Measurements from ENCODE around the gene PIANP. TPM values are rescaled to one million over a fixed set of nuclear protein-coding genes. Genes with fewer than 3 reads are reported as not detected.

The PIANP gene
- total RNA-seq, 1 experiment from 2014 or later = 0.13 TPM

DNA sequence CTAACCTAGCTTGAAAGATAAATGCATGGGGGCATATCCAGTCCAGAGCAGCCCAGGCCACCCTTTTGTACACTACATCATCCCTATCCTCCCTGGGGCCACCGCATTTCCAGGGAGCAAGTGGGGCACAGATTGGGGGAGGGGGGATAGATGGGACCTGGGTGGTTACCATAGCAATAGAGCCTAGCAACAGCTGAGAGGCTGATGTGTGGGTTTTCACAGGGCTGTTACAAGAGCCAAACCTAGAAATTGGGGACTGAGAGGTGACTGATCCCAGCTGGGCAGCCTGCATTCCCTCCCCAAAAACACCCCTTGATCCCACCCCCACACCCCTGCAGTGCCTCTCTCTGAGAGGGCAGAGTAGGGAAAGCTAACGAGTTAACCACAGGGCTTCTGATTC is 7.7 kb downstream of the PIANP start:
- no peak for TF ChIP-seq SIN3A (IDR thresholded peaks at IDR 0.05; ENCODE audit: borderline replicate concordance, insufficient read depth, low read depth, low read length)
- TF ChIP-seq, protein P1, sequence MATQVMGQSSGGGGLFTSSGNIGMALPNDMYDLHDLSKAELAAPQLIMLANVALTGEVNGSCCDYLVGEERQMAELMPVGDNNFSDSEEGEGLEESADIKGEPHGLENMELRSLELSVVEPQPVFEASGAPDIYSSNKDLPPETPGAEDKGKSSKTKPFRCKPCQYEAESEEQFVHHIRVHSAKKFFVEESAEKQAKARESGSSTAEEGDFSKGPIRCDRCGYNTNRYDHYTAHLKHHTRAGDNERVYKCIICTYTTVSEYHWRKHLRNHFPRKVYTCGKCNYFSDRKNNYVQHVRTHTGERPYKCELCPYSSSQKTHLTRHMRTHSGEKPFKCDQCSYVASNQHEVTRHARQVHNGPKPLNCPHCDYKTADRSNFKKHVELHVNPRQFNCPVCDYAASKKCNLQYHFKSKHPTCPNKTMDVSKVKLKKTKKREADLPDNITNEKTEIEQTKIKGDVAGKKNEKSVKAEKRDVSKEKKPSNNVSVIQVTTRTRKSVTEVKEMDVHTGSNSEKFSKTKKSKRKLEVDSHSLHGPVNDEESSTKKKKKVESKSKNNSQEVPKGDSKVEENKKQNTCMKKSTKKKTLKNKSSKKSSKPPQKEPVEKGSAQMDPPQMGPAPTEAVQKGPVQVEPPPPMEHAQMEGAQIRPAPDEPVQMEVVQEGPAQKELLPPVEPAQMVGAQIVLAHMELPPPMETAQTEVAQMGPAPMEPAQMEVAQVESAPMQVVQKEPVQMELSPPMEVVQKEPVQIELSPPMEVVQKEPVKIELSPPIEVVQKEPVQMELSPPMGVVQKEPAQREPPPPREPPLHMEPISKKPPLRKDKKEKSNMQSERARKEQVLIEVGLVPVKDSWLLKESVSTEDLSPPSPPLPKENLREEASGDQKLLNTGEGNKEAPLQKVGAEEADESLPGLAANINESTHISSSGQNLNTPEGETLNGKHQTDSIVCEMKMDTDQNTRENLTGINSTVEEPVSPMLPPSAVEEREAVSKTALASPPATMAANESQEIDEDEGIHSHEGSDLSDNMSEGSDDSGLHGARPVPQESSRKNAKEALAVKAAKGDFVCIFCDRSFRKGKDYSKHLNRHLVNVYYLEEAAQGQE (IDR thresholded peaks at IDR 0.05; ENCODE audit: insufficient read depth in 1 of 2, low read depth in 2 of 2, low read length in 1 of 2) = no peak
- intact Hi-C loops (cut with micrococcal nuclease; ENCODE audit: unreplicated experiment) (no loop called here), in situ Hi-C loops (cut with HindIII; ENCODE audit: low pct_unique_long_range_greater_than_20kb, low sequenced_read_pairs) (no loop called here)
- H3K9me3 ChIP-seq (ENCODE audit: control insufficient read depth, insufficient read depth, low read depth, low read length) = no peaks in the 10 kb centered on the region
- BruUV-seq (replicated peaks) = no TSS peak
- POLR2A ChIA-PET = interaction anchor here (0.5 kb wide), 1 partner anchor 11 kb away, joined by 7 read pairs; no protein-coding TSS in a partner anchor
- H3K27me3 ChIP-seq (ENCODE audit: control insufficient read depth, insufficient read depth, low read length) = no peaks in the 10 kb centered on the region
- ATAC-seq (no peak), DNase-seq (ENCODE audit: low read depth, low spot score) (no peak)
- CTCF ChIA-PET = interaction anchor here (0.6 kb wide), 1 partner anchor 13 kb away, joined by 3 read pairs; no protein-coding TSS in a partner anchor
- no peak overlapping the region for H3K4me3 ChIP-seq (ENCODE audit: low read depth in 2 of 2, low read length in 2 of 2)
- H3K36me3 ChIP-seq (ENCODE audit: control insufficient read depth, insufficient read depth, low read length) = peaks cover 4% of the 10 kb centered on the region; the same call in 1 of the 2 replicates
- H3K4me1 ChIP-seq (ENCODE audit: control insufficient read depth, insufficient read depth, low read length) = peaks cover 6% of the 10 kb centered on the region
- no peak overlapping the region for H3K27ac ChIP-seq (ENCODE audit: low read length)

DNA sequence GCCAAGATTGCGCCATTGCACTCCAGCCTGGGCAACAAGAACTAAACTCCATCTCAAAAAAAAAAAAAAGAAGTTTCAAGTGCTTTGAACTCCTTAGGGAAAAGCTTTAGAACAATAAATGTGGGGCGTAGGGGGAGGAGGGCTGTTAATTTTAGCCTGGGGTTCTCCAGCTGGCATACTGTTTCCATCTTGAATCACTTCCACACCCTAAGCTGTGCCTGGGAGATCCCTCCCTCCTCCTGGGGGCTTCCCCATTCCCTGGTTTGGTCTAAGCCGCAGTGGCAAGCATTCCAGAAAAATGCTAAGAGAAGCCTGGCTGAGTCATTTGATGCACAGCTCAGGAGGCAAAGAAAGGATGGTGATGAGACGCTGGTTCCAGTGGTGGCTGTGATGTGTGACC is 9.1 kb downstream of the PIANP start:
- in situ Hi-C loops (cut with HindIII; ENCODE audit: low pct_unique_long_range_greater_than_20kb, low sequenced_read_pairs) (no loop called here), intact Hi-C loops (cut with micrococcal nuclease; ENCODE audit: unreplicated experiment) (no loop called here)
- no peak overlapping the region for H3K4me3 ChIP-seq (ENCODE audit: low read depth in 2 of 2, low read length in 2 of 2)
- H3K27ac ChIP-seq (ENCODE audit: low read length) = no peak overlapping the region
- DNase-seq (ENCODE audit: low read depth, low spot score) = no peak
- POLR2A ChIA-PET = interaction anchor here (0.5 to 0.6 kb wide), 2 partner anchors 119 to 157 kb away, joined by 3 to 8 read pairs; partner anchors contain the start of gene GAPDH
- no peaks in the 10 kb centered on the region for H3K27me3 ChIP-seq (ENCODE audit: control insufficient read depth, insufficient read depth, low read length)
- CTCF ChIA-PET = no interaction called here
- TF ChIP-seq POLR2AphosphoS5 (IDR thresholded peaks at IDR 0.05; ENCODE audit: low read depth, low read length) (no peak), SIN3A (IDR thresholded peaks at IDR 0.05; ENCODE audit: borderline replicate concordance, insufficient read depth, low read depth, low read length) (no peak), TCF7L2 (IDR thresholded peaks at IDR 0.05; ENCODE audit: low read depth, low read length) (no peak)
- TF ChIP-seq, protein P1 (IDR thresholded peaks at IDR 0.05; ENCODE audit: insufficient read depth in 1 of 2, low read depth in 2 of 2, low read length in 1 of 2) = no peak
- TF ChIP-seq, protein P2, sequence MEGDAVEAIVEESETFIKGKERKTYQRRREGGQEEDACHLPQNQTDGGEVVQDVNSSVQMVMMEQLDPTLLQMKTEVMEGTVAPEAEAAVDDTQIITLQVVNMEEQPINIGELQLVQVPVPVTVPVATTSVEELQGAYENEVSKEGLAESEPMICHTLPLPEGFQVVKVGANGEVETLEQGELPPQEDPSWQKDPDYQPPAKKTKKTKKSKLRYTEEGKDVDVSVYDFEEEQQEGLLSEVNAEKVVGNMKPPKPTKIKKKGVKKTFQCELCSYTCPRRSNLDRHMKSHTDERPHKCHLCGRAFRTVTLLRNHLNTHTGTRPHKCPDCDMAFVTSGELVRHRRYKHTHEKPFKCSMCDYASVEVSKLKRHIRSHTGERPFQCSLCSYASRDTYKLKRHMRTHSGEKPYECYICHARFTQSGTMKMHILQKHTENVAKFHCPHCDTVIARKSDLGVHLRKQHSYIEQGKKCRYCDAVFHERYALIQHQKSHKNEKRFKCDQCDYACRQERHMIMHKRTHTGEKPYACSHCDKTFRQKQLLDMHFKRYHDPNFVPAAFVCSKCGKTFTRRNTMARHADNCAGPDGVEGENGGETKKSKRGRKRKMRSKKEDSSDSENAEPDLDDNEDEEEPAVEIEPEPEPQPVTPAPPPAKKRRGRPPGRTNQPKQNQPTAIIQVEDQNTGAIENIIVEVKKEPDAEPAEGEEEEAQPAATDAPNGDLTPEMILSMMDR (IDR thresholded peaks at IDR 0.05) = no peak
- BruUV-seq (replicated peaks) = no TSS peak
- peaks cover 4% of the 10 kb centered on the region; the same call in 1 of the 2 replicates for H3K36me3 ChIP-seq (ENCODE audit: control insufficient read depth, insufficient read depth, low read length)
- no peak for ATAC-seq
- peaks cover 14% of the 10 kb centered on the region for H3K4me1 ChIP-seq (ENCODE audit: control insufficient read depth, insufficient read depth, low read length)
- H3K9me3 ChIP-seq (ENCODE audit: control insufficient read depth, insufficient read depth, low read depth, low read length) = no peaks in the 10 kb centered on the region

Data from Panc1 (cell line).